Thyroid gland (tissue), 4 donors: ENCODE results near the gene C19orf73.

Experiments used
- CTCF ChIP-seq, 6 experiments: fragments of 200-600 bp in 3 of 6; fragments of 450-650 bp in 3 of 6; sonication (generic) in 3 of 6; IDR thresholded peaks; one replicate each; pipeline ENCODE4 v1.5.1; 2016 to 2019; ENCODE audit warnings: antibody characterized with exemption in 6 of 6, mild to moderate bottlenecking in 2 of 6, inconsistent platforms in 1 of 6, moderate library complexity in 1 of 6
- POLR2A ChIP-seq, 2 donors: fragments of 450-650 bp; IDR thresholded peaks; one replicate each; pipeline ENCODE4 v1.6.1; 2017; ENCODE audit warnings: antibody characterized with exemption in 2 of 2, mild to moderate bottlenecking in 2 of 2, moderate library complexity in 1 of 2

- TF ChIP-seq CTCF (IDR thresholded peaks at IDR 0.05): no peak
- TF ChIP-seq POLR2A (IDR thresholded peaks at IDR 0.05): no peak
Measured at GRCh38 chr19:49109569-49110233, 9.2 kb downstream of the C19orf73 start.
